Activated T-helper 2 cell treated with anti-CD3 and anti-CD28 coated beads, Interferon-gamma antibody, Interleukin-2, Interleukin-4, amounts not matched to agents 10 μg/mL and 5 μg/mL and 100 μg/mL, durations not matched to agents 14 hours and 24 hours and 36 hours (primary cell): ENCODE data around the gene DLGAP1. TPM values are rescaled to one million over a fixed set of nuclear protein-coding genes. Genes with fewer than 3 reads are reported as not detected.
"Not testable (repeated sequence)": the region's sequence is repeated elsewhere in the genome, so short reads cannot be mapped to it uniquely, and the experiment has no call there.

Experiments
- DNase-seq: peaks from one replicate; pipeline ENCODE4 v3.0.0; 2021; ENCODE audit warnings: low spot score
- H3K27ac Mint-ChIP-seq: one replicate; pipeline ENCODE4 v1.8.0; 2021; ENCODE audit warnings: mixed read lengths
- H3K27me3 Mint-ChIP-seq: one replicate; pipeline ENCODE4 v1.8.0; 2021; ENCODE audit warnings: low read depth, mixed read lengths
- H3K36me3 Mint-ChIP-seq: one replicate; pipeline ENCODE4 v1.8.0; 2021; ENCODE audit warnings: low read depth, mixed read lengths
- H3K4me1 Mint-ChIP-seq: one replicate; pipeline ENCODE4 v1.8.0; 2021; ENCODE audit warnings: low read depth, mixed read lengths
- H3K4me3 Mint-ChIP-seq: one replicate; pipeline ENCODE4 v1.8.0; 2021; ENCODE audit warnings: low read depth, mild to moderate bottlenecking, moderate library complexity, mixed read lengths
- H3K9me3 Mint-ChIP-seq: one replicate; pipeline ENCODE4 v1.8.0; 2021; ENCODE audit warnings: mixed read lengths
- intact Hi-C: fragments of 100-400 bp; cut with micrococcal nuclease; formaldehyde crosslinking; loops from one replicate; pipeline ENCODE4 v1.15.1; 2023
- total RNA-seq: library from RNA; stranded (reverse); gene quantifications from 2 replicates; pipeline ENCODE4 v1.2.3, GENCODE V29; 2022

DLGAP1 gene
- total RNA-seq, 1 donor from 2014 or later, result not detected

GRCh38 chr18:4060427-4061281 is 394.5 kb downstream of the DLGAP1 start:
- H3K36me3 Mint-ChIP-seq, result no peaks in the 10 kb centered on the region
- no peak overlapping the region for H3K4me3 Mint-ChIP-seq

GRCh38 chr18:4058179-4058578 is 396.9 kb downstream of the DLGAP1 start:
- H3K9me3 Mint-ChIP-seq, result peaks cover 22% of the 10 kb centered on the region
- DNase-seq, result no peak
- H3K36me3 Mint-ChIP-seq, result no peaks in the 10 kb centered on the region
- H3K27me3 Mint-ChIP-seq, result no peaks in the 10 kb centered on the region
- H3K4me3 Mint-ChIP-seq, result no peak overlapping the region
- H3K4me1 Mint-ChIP-seq, result no peaks in the 10 kb centered on the region
- intact Hi-C loops, result no loop called here
- no peak overlapping the region for H3K27ac Mint-ChIP-seq

More at GRCh38 chr18:4060427-4061281, 394.5 kb downstream of the DLGAP1 start:
- DNase-seq, result no peak
- H3K27me3 Mint-ChIP-seq, result no peaks in the 10 kb centered on the region
- intact Hi-C loops, result no loop called here
- peaks cover 18% of the 10 kb centered on the region for H3K9me3 Mint-ChIP-seq
- H3K4me1 Mint-ChIP-seq, result no peaks in the 10 kb centered on the region
- H3K27ac Mint-ChIP-seq, result no peak overlapping the region

GRCh38 chr18:4040391-4041092 is 414.6 kb downstream of the DLGAP1 start:
- Mint-ChIP-seq H3K4me1 (no peaks in the 10 kb centered on the region), H3K27me3 (no peaks in the 10 kb centered on the region), H3K4me3 (no peak overlapping the region), H3K27ac (no peak overlapping the region), H3K36me3 (no peaks in the 10 kb centered on the region), H3K9me3 (no peaks in the 10 kb centered on the region)
- intact Hi-C loops, result no loop called here
- no peak for DNase-seq

- DNase-seq, result no peak
- Mint-ChIP-seq H3K27ac (no peak overlapping the region), H3K4me1 (no peaks in the 10 kb centered on the region), H3K27me3 (no peaks in the 10 kb centered on the region), H3K9me3 (no peaks in the 10 kb centered on the region), H3K36me3 (no peaks in the 10 kb centered on the region), H3K4me3 (no peak overlapping the region)
- intact Hi-C loops, result no loop called here
These were observed 419.6 kb downstream of the DLGAP1 start for GRCh38 chr18:4035521-4035920.

- H3K4me1 Mint-ChIP-seq, H3K27me3 Mint-ChIP-seq, H3K9me3 Mint-ChIP-seq, DNase-seq, H3K36me3 Mint-ChIP-seq, H3K27ac Mint-ChIP-seq, intact Hi-C loops, H3K4me3 Mint-ChIP-seq: not testable (repeated sequence)
These were observed 420.3 kb downstream of the DLGAP1 start for GRCh38 chr18:4034815-4035214.

DNA sequence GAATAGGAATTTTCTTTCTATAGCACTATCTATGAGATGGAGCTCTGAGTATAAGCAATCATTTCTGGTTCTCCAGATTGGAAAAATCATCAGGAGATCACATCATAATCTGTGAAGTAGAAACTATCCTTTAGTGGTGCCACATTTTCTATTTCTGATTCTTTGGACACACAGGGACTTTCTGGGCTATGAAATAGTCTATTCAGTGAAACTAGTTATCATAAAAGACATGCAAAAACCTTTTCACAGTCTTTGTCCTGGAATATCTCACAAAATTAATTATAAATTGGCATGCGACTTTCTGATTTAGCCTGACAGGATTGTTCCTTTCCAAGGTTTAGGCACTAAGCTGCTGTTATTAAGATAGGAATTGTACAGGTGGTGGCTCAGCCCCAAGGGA is 428.6 kb downstream of the DLGAP1 start:
- DNase-seq, result no peak
- Mint-ChIP-seq H3K4me1 (no peaks in the 10 kb centered on the region), H3K27ac (no peak overlapping the region), H3K36me3 (no peaks in the 10 kb centered on the region), H3K4me3 (no peak overlapping the region), H3K27me3 (no peaks in the 10 kb centered on the region), H3K9me3 (no peaks in the 10 kb centered on the region)
- intact Hi-C loops, result no loop called here

- H3K9me3 Mint-ChIP-seq, result no peaks in the 10 kb centered on the region
- H3K27ac Mint-ChIP-seq, result no peak overlapping the region
- intact Hi-C loops, result no loop called here
- DNase-seq, result no peak
- no peaks in the 10 kb centered on the region for H3K4me1 Mint-ChIP-seq
- no peak overlapping the region for H3K4me3 Mint-ChIP-seq
- H3K27me3 Mint-ChIP-seq, result no peaks in the 10 kb centered on the region
- H3K36me3 Mint-ChIP-seq, result no peaks in the 10 kb centered on the region
These were observed 430.4 kb downstream of the DLGAP1 start for GRCh38 chr18:4024702-4025101.

DNA sequence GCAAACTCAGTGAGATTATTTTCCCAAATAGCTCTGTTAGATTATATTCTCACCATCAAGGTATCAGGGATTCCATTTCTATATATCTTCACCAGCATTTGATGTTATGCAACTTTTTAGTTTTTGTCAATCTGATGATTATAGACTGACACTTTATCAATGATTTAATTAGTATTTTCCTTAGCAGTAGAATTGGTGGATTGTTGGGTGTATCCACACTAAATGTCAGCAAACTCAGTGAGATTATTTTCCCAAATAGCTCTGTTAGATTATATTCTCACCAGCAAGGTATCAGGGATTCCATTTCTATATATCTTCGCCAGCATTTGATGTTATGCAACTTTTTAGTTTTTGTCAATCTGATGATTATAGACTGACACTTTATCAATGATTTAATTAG is 432.4 kb downstream of the DLGAP1 start:
- H3K36me3 Mint-ChIP-seq, H3K4me3 Mint-ChIP-seq, H3K9me3 Mint-ChIP-seq, H3K27ac Mint-ChIP-seq, intact Hi-C loops, DNase-seq, H3K4me1 Mint-ChIP-seq, H3K27me3 Mint-ChIP-seq: not testable (repeated sequence)

DNA sequence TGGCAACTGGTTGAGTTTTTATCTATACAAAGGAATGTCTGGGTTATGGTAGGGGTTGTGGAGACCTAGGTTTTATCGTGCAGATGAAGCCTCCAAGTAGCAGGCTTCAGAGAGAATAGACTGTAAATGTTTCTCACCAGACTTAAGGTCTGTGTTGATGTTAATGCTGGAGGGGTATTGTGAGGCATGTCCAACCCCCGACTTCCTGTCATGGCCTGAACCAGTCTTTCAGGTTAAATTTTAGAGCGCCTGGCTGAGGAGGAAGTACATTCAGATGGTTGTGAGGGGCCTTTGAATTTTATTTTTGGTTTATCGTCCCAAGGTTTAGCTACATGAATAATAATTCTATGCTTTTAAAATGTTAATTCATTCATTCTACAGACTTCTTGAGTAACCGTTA is 435.1 kb downstream of the DLGAP1 start:
- Mint-ChIP-seq H3K27ac (no peak overlapping the region), H3K9me3 (no peaks in the 10 kb centered on the region), H3K36me3 (no peaks in the 10 kb centered on the region), H3K4me1 (peaks cover 2% of the 10 kb centered on the region), H3K27me3 (no peaks in the 10 kb centered on the region), H3K4me3 (no peak overlapping the region)
- DNase-seq, result no peak
- intact Hi-C loops, result no loop called here

DNA sequence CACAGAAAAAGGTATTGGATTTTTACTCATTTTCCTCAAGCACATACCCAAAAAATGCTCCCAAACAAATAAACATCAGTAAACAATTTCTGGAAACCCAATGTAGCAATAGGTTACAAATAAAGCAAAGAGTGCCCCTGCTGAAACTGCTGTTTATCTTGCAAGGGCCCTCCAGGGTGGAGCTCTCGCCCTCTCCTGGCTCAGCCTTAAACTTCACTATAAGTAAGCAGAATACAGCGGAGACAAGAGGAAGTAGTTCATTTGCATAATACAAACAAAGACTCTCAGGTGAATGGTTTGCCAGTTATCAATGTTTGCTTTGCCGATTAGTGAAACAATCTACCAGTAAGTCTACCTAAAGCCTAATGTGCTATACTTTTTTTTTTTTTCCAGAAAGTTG is 437.6 kb downstream of the DLGAP1 start:
- intact Hi-C loops, result no loop called here
- Mint-ChIP-seq H3K27ac (no peak overlapping the region), H3K9me3 (no peaks in the 10 kb centered on the region), H3K4me1 (peaks cover 2% of the 10 kb centered on the region), H3K4me3 (no peak overlapping the region), H3K36me3 (no peaks in the 10 kb centered on the region), H3K27me3 (no peaks in the 10 kb centered on the region)
- no peak for DNase-seq

GRCh38 chr18:4016391-4017049 is 438.6 kb downstream of the DLGAP1 start:
- Mint-ChIP-seq H3K4me1 (peaks cover 2% of the 10 kb centered on the region), H3K9me3 (no peaks in the 10 kb centered on the region), H3K27ac (no peak overlapping the region), H3K27me3 (no peaks in the 10 kb centered on the region), H3K4me3 (no peak overlapping the region), H3K36me3 (no peaks in the 10 kb centered on the region)
- intact Hi-C loops, result no loop called here
- no peak for DNase-seq

- no peak for DNase-seq
- Mint-ChIP-seq H3K36me3 (no peaks in the 10 kb centered on the region), H3K4me3 (no peak overlapping the region), H3K4me1 (peaks cover 6% of the 10 kb centered on the region), H3K27me3 (peaks cover 3% of the 10 kb centered on the region), H3K9me3 (no peaks in the 10 kb centered on the region), H3K27ac (no peak overlapping the region)
- intact Hi-C loops, result no loop called here
These were observed 447.3 kb downstream of the DLGAP1 start for GRCh38 chr18:4007846-4008245.
